HepG2 (cell line): Measurements from ENCODE around the gene UTF1. TPM values are rescaled to one million over a fixed set of nuclear protein-coding genes. Genes with fewer than 3 reads are reported as not detected.

ENCODE experiments used
- NCOA2 ChIP-seq: sonication (generic); formaldehyde crosslinking; IDR thresholded peaks from 2 replicates; pipeline ENCODE4 v1.8.0; 2022; ENCODE audit warnings: inconsistent platforms
- NONO ChIP-seq, 2 experiments: fragments of 450-650 bp in 1 of 2; sonication (generic) in 1 of 2; formaldehyde crosslinking in 1 of 2; IDR thresholded peaks in 1 of 2; conservative IDR thresholded peaks in 1 of 2; 2 replicates each; pipeline versions ENCODE4 v1.6.1 to v1.8.0; 2017 to 2022; ENCODE audit warnings: mild to moderate bottlenecking in 1 of 2, missing genetic modification reagents in 1 of 2, moderate library complexity in 1 of 2
- NR0B2 ChIP-seq: sonication (generic); formaldehyde crosslinking; IDR thresholded peaks from 2 replicates; pipeline ENCODE4 v1.4.0; 2020; ENCODE audit warnings: mild to moderate bottlenecking, missing genetic modification reagents
- RARG ChIP-seq: sonication (generic); formaldehyde crosslinking; IDR thresholded peaks from 2 replicates; pipeline ENCODE4 v1.4.0; 2020; ENCODE audit warnings: low read depth, mild to moderate bottlenecking, missing genetic modification reagents
- ZNF556 ChIP-seq: sonication (generic); formaldehyde crosslinking; IDR thresholded peaks from 2 replicates; pipeline ENCODE4 v1.4.0; 2020; ENCODE audit warnings: mild to moderate bottlenecking, missing genetic modification reagents, borderline replicate concordance
- ZNF670 ChIP-seq: sonication (generic); formaldehyde crosslinking; IDR thresholded peaks from 2 replicates; pipeline ENCODE4 v1.8.0; 2022; ENCODE audit warnings: mild to moderate bottlenecking, missing genetic modification reagents, borderline replicate concordance
- ZSCAN20 ChIP-seq: sonication (generic); formaldehyde crosslinking; IDR thresholded peaks from 2 replicates; pipeline ENCODE4 v1.4.0; 2020; ENCODE audit warnings: missing genetic modification reagents, mild to moderate bottlenecking, borderline replicate concordance
- polyA plus RNA-seq, 8 experiments: library from polyadenylated mRNA; depleted of rRNA in 3 of 8; stranded (reverse) in 7 of 8; unstranded in 1 of 8; fragments of >200 nt; fragmentation: Illumina TruSeq in 4 of 8; extraction: Trizol in 4 of 8; gene quantifications; 2 replicates each; pipeline versions ENCODE4 v1.2.1 to v1.2.3, GENCODE V29; 2011 to 2016; ENCODE audit warnings: low read depth in 4 of 8, missing spikeins in 1 of 8, mixed read lengths in 1 of 8; ENCODE audit not compliant: insufficient read depth in 1 of 8
- total RNA-seq, 5 experiments: library from RNA; depleted of rRNA; stranded (reverse); fragments of >200 nt; fragmentation: Illumina TruSeq; extraction: Trizol; gene quantifications; 2 replicates each; pipeline ENCODE4 v1.2.3, GENCODE V29; 2016; ENCODE audit warnings: low read depth in 1 of 5
- TF ChIP-seq, protein P1 (sequence below): sonication (generic); formaldehyde crosslinking; IDR thresholded peaks from 2 replicates; pipeline ENCODE4 v1.5.0; 2020; ENCODE audit warnings: mild to moderate bottlenecking, missing genetic modification reagents
- TF ChIP-seq, protein P2 (sequence below): IDR thresholded peaks from 2 replicates; pipeline ENCODE4 v1.6.1; 2016; ENCODE audit warnings: mild to moderate bottlenecking, missing biosample characterization, missing genetic modification reagents

UTF1 gene
- total and polyA plus RNA-seq, 2 of the 13 experiments (the other 11 are each of a cell fraction or from before 2014, with no cell fraction given), result not detected

GRCh38 chr10:133271521-133272300, 41.7 kb downstream of the UTF1 start (continued):
- no peak for TF ChIP-seq ZNF556
- TF ChIP-seq NCOA2, result no peak
- TF ChIP-seq NONO (IDR thresholded peaks at IDR 0.05), result no peak
- no peak for TF ChIP-seq NONO (CRISPR knock-in tag; conservative IDR thresholded peaks at IDR 0.05)
- TF ChIP-seq, protein P1, sequence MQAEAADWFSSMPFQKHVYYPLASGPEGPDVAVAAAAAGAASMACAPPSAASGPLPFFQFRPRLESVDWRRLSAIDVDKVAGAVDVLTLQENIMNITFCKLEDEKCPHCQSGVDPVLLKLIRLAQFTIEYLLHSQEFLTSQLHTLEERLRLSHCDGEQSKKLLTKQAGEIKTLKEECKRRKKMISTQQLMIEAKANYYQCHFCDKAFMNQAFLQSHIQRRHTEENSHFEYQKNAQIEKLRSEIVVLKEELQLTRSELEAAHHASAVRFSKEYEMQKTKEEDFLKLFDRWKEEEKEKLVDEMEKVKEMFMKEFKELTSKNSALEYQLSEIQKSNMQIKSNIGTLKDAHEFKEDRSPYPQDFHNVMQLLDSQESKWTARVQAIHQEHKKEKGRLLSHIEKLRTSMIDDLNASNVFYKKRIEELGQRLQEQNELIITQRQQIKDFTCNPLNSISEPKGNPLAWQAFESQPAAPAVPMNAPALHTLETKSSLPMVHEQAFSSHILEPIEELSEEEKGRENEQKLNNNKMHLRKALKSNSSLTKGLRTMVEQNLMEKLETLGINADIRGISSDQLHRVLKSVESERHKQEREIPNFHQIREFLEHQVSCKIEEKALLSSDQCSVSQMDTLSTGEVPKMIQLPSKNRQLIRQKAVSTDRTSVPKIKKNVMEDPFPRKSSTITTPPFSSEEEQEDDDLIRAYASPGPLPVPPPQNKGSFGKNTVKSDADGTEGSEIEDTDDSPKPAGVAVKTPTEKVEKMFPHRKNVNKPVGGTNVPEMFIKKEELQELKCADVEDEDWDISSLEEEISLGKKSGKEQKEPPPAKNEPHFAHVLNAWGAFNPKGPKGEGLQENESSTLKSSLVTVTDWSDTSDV (CRISPR knock-in tag), result no peak
- TF ChIP-seq NR0B2 (CRISPR knock-in tag), result no peak
- TF ChIP-seq RARG (CRISPR knock-in tag), result no peak
- no peak for TF ChIP-seq ZNF670 (CRISPR knock-in tag)
- no peak for TF ChIP-seq ZSCAN20
- TF ChIP-seq, protein P2, sequence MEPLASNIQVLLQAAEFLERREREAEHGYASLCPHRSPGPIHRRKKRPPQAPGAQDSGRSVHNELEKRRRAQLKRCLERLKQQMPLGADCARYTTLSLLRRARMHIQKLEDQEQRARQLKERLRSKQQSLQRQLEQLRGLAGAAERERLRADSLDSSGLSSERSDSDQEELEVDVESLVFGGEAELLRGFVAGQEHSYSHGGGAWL (CRISPR knock-in tag), result no peak
